Astrocyte of the cerebellum (primary cell): ENCODE data around the gene OCA2.
A peak's percentile ranks its signal among the peaks of the same experiment; 100 is the strongest.

Experiments used
- DNase-seq: peaks from one replicate; pipeline ENCODE4 v3.0.0-alpha.2; 2011; ENCODE audit warnings: low read depth
- H3K4me3 ChIP-seq: 2 replicates; pipeline ENCODE4 v1.5.1; 2011; ENCODE audit warnings: mild to moderate bottlenecking, low read depth, low read length, moderate library complexity
- in situ Hi-C: cut with HindIII; loops from 2 replicates; pipeline ENCODE4 v1.10.0; 2017; ENCODE audit warnings: low sequenced_read_pairs
- TF ChIP-seq, protein P1 (sequence below): IDR thresholded peaks from 2 replicates; pipeline ENCODE4 v1.5.1; 2012; ENCODE audit warnings: low read length, low read depth, moderate library complexity, mild to moderate bottlenecking; ENCODE audit errors: missing control alignments

Gene OCA2

DNA sequence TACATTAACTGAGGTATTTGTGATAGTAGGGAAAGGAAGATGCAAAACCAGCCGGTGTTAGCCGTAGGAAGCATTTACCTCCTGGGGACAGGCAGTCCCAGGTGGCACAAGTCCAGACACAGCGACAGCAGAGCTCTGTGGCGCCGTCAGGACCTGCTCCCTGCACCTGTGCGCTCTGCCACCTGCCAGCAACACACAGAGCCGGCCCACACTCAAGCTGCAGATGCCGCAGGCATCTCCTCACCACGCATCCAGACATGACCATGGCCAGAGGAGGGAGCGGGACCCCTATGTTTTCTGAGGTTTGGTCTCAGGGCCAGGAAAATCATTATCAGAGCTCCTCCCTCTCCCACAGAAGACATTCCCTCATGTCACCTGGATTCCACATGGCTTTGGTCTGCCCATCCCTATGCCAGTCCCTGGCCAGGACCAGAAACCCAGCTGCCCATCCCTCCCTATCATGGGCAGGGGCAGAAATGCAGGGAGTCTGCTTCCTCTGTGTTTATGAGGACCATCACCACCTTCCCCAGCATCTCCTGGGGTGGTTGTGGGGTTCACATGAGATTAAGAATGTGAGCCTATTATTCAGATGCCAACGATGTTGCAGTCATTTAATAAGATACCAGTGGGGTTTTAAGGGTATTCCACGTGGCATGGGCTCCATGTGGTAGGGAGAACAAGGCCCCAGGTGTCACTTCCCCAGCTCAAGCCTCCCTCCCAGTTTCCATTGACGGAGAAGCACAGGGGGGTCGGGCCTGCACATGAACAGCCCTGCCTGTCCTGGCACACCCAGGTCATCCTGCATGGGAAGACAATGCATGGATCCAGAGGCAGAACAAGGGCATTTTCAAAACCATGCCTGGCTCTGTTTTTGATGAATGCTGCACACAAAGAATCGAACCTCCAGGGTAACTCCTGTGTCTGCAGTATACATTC lies 251.1 kb downstream of the OCA2 start:
- DNase-seq = no peak
- no peak overlapping the region for H3K4me3 ChIP-seq
- TF ChIP-seq, protein P1, sequence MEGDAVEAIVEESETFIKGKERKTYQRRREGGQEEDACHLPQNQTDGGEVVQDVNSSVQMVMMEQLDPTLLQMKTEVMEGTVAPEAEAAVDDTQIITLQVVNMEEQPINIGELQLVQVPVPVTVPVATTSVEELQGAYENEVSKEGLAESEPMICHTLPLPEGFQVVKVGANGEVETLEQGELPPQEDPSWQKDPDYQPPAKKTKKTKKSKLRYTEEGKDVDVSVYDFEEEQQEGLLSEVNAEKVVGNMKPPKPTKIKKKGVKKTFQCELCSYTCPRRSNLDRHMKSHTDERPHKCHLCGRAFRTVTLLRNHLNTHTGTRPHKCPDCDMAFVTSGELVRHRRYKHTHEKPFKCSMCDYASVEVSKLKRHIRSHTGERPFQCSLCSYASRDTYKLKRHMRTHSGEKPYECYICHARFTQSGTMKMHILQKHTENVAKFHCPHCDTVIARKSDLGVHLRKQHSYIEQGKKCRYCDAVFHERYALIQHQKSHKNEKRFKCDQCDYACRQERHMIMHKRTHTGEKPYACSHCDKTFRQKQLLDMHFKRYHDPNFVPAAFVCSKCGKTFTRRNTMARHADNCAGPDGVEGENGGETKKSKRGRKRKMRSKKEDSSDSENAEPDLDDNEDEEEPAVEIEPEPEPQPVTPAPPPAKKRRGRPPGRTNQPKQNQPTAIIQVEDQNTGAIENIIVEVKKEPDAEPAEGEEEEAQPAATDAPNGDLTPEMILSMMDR = no peak
- in situ Hi-C loops = no loop called here

DNA sequence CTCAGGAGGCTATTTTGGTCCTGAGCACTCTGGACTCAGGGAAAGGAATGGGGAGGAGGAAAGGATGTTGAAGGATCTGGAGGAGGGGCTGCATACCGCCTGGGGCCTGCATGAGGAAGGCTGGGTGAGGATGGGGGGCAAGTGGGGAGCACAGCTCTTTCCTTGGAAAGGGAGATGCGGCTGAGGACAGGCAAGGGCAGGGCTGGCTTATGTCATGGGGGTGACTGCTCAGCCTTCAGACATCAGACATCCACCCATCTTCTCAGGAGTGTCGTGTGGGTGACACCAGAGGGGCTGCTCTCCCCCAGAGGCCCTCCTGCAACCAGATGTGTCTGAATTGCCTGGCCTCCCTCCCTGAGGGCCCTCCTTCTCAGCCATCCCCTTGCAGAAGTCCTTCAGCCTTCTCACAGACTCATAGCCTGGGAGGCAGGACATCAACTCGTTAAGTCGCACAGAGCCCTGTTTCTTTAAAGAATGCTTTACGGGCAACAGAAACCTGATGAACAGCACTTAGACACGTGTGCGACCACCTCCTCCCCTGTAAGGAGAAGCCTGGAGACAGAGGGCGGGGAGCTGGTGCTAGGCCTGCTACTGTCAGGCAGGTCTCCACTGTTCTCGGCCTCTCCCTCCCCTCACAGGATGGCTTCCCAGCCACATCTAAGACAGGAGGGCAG lies 252.3 kb downstream of the OCA2 start:
- in situ Hi-C loops = no loop called here
- TF ChIP-seq, protein P1 = no peak
- no peak overlapping the region for H3K4me3 ChIP-seq
- no peak for DNase-seq

DNA sequence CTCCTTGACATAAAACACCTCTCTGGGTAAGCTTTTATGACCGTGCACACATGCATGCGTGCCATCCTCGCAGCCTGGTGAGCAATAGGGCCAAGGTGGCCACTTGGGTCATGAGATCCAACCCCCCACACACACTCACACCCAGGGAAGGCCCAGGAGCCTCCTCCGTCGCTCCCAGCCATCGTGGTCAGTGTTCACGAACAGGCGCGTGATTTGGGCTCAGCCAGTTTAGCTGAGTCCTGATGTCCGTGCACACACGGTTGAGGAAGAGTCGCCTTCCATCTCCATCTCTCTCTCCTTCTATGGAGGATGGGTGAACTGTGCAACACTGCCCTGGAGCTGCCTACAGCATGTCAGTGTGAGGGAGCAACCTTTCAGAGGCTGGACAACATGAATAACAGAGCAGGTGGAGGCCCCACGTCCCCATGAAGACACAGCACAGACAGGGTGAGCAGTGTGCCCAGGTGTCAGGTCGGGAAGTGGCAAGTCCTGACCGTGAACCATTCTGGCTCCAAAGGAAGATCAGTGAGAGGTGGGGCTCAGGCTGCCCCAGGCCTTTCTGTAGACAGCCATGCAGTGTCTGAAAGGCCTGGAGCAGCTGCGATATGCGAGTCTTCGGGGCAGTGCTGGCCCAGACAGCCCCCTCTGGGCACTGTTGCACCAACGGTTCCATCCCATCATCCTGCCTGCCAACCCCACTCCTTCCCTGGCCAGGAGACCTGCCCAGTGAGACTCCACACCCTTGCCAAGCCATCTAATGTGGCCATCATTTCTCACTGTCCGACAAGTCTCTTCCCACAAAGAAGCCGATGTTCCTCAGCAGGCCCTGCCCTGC lies 253.4 kb downstream of the OCA2 start:
- no peak overlapping the region for H3K4me3 ChIP-seq
- TF ChIP-seq, protein P1 = no peak
- in situ Hi-C loops = no loop called here
- no peak for DNase-seq

DNA sequence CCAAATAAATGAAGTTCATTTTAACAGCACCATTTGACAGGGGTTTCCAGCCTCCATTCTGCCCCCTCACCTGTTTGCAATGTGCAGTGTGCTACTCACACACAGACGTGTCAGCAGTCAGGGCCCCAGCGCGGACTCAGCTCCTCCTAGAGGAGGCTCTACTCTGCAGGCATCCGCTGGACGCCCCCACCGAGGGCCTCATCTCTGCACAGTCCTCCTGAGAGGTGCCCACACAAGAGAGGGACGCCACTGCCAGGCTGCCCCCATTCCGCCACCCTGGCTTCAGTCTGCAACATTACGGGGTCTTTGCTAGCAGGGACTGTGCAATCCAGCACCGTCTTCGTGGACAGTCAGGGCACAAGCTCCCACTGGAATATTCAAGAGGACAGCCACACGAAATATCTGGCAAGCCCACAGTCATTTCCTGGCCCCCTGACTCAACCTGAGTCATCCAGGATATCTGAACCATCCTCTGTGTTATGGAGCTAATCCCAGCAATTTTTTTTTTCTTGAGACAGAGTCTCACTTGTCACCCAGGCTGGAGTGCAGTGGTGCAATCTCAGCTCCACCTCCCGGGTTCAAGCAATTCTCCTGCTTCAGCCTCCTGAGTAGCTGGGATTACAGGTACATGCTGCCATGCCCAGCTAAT lies 255.0 kb downstream of the OCA2 start:
- no peak overlapping the region for H3K4me3 ChIP-seq
- TF ChIP-seq, protein P1 = peak; percentile 3
- in situ Hi-C loops = no loop called here
- peak; percentile 41 for DNase-seq

DNA sequence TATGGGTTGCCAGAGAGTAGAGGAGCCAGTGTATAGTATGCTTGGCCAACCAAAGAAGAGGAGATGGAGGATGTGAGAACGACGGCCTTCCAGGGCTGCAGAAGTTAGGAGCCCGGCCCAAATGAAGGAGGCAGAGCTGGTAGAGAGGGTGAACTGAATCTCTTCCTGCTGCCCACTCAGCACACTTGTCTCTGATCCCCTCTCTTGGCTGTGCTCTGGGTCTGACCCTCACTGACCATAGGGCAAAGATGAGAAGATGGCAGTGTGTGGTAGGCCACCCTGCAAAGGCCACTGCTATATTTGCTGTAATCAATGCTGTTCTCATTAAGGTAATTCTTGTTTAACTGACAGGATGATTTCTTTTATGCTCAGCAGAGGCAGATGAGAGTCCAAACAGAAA lies 256.0 kb downstream of the OCA2 start:
- no peak overlapping the region for H3K4me3 ChIP-seq
- TF ChIP-seq, protein P1 = no peak
- in situ Hi-C loops = no loop called here
- no peak for DNase-seq

DNA sequence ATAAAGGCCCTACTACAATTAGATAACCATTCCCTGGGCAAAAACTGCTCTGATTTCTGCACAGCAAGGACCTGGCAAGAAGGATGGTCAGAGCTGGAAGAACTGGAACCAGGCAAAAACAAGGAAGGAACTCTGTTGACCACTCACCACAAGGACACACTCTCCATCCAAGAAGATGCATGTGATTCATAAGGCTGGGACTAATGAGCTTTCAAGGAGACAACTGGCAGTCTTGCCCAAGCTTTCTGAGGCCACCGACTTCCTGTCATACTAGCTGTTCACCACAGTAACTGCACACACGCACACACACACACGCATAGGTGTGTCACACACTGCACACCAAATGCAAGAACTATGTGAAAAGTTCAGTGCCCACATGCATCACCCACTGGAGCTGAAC lies 256.6 kb downstream of the OCA2 start:
- in situ Hi-C loops = no loop called here
- TF ChIP-seq, protein P1 = no peak
- no peak for DNase-seq
- H3K4me3 ChIP-seq = no peak overlapping the region
